Ishikawa (cell line): ENCODE measurements around the gene CCDC97.

ENCODE experiments used
- CEBPB ChIP-seq: IDR thresholded peaks from 2 replicates; pipeline ENCODE4 v1.6.1; 2012
- CREB1 ChIP-seq: IDR thresholded peaks from 2 replicates; pipeline ENCODE4 v1.6.1; 2012; ENCODE audit warnings: low read depth
- EGR1 ChIP-seq: IDR thresholded peaks from 2 replicates; pipeline ENCODE4 v1.6.1; 2012
- EP300 ChIP-seq: IDR thresholded peaks from 2 replicates; pipeline ENCODE4 v1.6.1; 2012; ENCODE audit warnings: borderline replicate concordance
- FOXM1 ChIP-seq: IDR thresholded peaks from 2 replicates; pipeline ENCODE4 v1.6.1; 2012; ENCODE audit warnings: low read depth, borderline replicate concordance
- MAX ChIP-seq: IDR thresholded peaks from 2 replicates; pipeline ENCODE4 v1.6.1; 2012
- NFIC ChIP-seq: IDR thresholded peaks from 2 replicates; pipeline ENCODE4 v1.6.1; 2012
- RAD21 ChIP-seq: IDR thresholded peaks from 2 replicates; pipeline ENCODE4 v1.6.1; 2012; ENCODE audit warnings: low read depth
- REST ChIP-seq: IDR thresholded peaks from 2 replicates; pipeline ENCODE4 v1.6.1; 2012; ENCODE audit warnings: low read depth, mild to moderate bottlenecking
- TAF1 ChIP-seq: IDR thresholded peaks from 2 replicates; pipeline ENCODE4 v1.6.1; 2012; ENCODE audit warnings: low read depth, mild to moderate bottlenecking
- TCF12 ChIP-seq: IDR thresholded peaks from 2 replicates; pipeline ENCODE4 v1.6.1; 2012; ENCODE audit warnings: low read depth
- TEAD4 ChIP-seq: IDR thresholded peaks from 2 replicates; pipeline ENCODE4 v1.6.1; 2012
- USF1 ChIP-seq: IDR thresholded peaks from 2 replicates; pipeline ENCODE4 v1.6.1; 2012
- YY1 ChIP-seq: IDR thresholded peaks from 2 replicates; pipeline ENCODE4 v1.6.1; 2012; ENCODE audit warnings: low read depth
- ZBTB7A ChIP-seq: IDR thresholded peaks from 2 replicates; pipeline ENCODE4 v1.6.1; 2012; ENCODE audit warnings: low read depth

CCDC97 gene

DNA sequence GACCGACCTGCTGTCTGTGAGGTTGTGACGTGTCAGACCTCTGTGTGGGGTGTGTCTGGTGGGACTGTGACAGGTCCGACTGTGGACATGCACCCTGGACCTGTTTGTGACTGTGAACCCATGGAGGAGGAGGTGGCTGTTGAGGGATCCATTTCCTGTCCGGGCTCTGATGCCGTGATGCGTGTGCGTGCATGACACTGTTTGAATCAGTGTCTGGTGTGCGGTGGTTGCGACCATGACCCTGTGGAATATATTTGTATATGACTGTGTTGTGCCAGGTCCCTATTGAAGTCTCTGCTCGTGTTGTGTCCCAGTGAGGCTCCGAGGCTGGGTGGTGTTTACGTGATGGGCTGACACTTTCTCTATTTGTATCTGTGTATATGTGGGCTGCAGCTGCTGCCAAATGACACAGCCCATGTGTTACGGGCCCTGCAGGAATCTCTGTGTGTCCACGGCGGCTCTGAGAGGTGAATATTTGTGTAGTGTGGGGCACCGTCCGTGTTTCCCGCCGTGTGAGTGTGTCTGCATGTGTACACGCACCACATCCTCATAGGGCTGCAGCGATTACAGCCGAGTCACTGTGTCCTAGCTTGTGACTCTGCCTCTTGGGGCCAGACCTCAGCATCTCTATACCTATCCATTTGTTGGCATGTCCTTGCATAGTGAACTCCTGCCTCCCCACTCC, 18.3 kb downstream of the CCDC97 start:
- TF ChIP-seq RAD21 (no peak), ZBTB7A (no peak), NFIC (no peak), CREB1 (no peak), CEBPB (no peak), TAF1 (no peak), TEAD4 (no peak), EGR1 (no peak), REST (no peak), MAX (no peak), TCF12 (no peak), EP300 (no peak), YY1 (no peak), FOXM1 (no peak), USF1 (no peak)

DNA sequence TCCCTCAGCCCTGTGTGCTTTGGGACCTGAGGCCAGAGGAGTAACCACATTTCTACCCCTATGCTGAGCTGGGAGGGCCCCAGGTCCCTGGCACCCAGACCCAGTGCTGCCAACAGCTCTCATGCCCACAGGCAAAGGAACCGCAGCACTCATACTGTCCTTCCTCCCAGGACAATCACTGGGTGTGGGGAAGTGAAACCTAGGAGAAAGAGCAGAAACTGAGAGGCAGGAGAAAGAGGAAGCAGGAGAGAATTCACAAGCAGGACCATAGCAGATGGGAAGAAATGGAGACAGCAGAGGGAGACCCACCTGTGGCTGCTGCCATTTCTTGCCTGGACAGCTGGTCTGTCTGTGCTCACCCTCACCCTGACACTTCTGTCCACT, 18.9 kb downstream of the CCDC97 start:
- TF ChIP-seq EGR1 (no peak), NFIC (no peak), CEBPB (no peak), USF1 (no peak)

DNA sequence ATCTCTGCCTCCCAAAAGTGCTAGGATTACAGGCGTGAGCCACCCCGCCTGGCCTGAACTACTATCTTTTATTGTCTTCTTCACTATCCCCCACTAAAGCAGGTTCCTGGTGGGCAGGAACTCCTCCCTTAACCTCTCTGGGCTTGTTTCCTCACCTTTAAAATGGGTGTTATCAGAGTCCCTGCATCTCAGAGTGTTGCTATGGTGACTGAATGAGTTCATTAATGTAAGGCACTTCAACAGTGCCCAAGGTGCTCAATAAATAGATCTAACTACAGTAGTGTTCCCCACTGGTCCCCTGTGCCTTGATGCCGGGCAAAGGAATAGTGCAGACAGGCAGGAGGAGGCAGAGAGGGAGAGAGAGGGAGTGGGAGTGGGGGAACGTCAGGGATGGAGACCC, 20.5 kb downstream of the CCDC97 start:
- TF ChIP-seq FOXM1 (no peak), EGR1 (no peak), ZBTB7A (no peak)

DNA sequence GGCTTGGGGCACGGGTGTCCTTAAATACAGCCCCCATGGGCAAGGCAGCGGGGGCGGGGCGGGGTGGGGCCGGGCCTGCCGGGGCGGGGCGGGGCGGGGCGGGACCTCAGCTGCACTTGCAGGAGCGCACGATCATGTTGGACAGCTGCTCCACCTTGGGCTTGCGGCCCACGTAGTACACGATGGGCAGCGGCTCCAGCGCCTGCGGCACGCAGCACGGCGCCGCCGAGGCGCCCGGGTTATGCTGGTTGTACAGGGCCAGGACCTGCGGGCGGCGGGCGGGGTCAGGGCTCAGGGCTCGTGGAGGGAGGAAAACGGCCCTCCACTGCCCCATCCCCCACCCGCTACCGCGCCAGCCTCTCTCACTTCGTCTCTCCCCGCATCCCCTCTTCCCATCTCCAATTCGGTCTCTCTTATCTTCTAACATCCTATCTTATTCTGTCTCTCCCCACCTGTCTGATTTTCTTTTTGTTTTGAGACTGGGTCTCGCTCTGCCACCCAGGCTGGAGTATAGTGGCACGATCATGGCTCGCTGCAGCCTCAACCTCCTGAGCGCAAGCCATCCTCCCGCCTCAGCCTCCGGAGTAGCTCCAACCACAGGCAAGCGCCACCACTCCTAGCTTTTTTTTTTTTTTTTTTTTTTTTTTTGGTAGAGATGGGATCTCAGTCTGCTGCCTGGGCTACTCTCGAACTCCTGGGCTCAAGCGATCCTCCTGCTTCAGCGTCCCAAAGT, 21.1 kb downstream of the CCDC97 start:
- TF ChIP-seq ZBTB7A (no peak), TEAD4 (no peak), CREB1 (no peak), EGR1 (no peak), USF1 (no peak), RAD21 (no peak), YY1 (no peak), MAX (no peak), REST (no peak)

DNA sequence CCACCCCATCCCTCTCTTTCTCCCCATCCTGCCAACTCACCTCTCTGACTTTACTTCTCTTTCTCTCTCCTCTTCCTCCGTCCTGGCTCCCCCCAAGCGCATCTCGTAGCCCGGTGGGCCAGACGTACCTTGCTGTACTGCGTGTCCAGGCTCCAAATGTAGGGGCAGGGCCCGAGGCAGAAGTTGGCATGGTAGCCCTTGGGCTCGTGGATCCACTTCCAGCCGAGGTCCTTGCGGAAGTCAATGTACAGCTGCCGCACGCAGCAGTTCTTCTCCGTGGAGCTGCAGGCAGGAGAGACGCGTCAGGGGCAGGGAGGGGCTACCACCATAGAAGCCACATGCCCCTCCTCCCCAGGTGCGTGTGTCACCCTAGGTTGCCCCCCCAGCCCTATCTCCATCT, 22.0 kb downstream of the CCDC97 start:
- no peak for TF ChIP-seq RAD21
- TF ChIP-seq CREB1: no peak
- TF ChIP-seq CEBPB: no peak

DNA sequence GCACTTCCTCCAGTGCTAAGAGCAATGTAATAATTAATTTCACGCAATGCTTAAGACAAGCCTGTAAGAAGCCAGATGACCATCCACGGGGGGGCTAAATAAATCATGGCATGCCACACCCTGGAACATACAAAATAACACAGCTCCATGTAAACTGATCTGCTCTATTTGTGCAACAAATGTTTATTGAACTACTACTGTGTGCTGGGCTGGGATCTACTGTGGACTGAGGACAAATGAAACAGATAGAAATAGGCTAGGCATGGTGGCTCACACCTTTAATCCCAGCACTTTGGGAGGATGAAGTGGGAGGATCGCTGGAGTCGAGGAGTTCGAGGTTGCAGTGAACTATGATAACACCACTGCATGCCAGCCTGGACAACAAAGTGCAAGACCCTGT, 22.5 kb downstream of the CCDC97 start:
- no peak for TF ChIP-seq USF1
- no peak for TF ChIP-seq NFIC
- no peak for TF ChIP-seq REST
- TF ChIP-seq TCF12: no peak
- TF ChIP-seq YY1: no peak
- no peak for TF ChIP-seq RAD21
- no peak for TF ChIP-seq CEBPB
- no peak for TF ChIP-seq TEAD4
- no peak for TF ChIP-seq EP300
- no peak for TF ChIP-seq FOXM1
- TF ChIP-seq ZBTB7A: no peak
- TF ChIP-seq MAX: no peak
- TF ChIP-seq CREB1: no peak
- no peak for TF ChIP-seq EGR1
- no peak for TF ChIP-seq TAF1
